HEK293 (cell line): Measurements from ENCODE around the gene PNPLA2.

Experiments
- SP2 ChIP-seq: fragments of 450-650 bp; formaldehyde crosslinking; IDR thresholded peaks from 2 replicates; pipeline ENCODE4 v1.5.1; 2016; ENCODE audit warnings: missing biosample characterization, missing genetic modification characterization
- ZFP37 ChIP-seq: fragments of 450-650 bp; formaldehyde crosslinking; IDR thresholded peaks from 2 replicates; pipeline ENCODE4 v1.5.1; 2016; ENCODE audit warnings: missing biosample characterization, missing genetic modification characterization
- ZNF239 ChIP-seq: fragments of 450-650 bp; formaldehyde crosslinking; IDR thresholded peaks from 2 replicates; pipeline ENCODE4 v1.5.1; 2016; ENCODE audit warnings: missing biosample characterization, missing genetic modification characterization
- ZNF274 ChIP-seq, 2 experiments: fragments of 200-500 bp in 1 of 2; fragments of 450-650 bp in 1 of 2; sonication (Bioruptor generic) in 1 of 2; formaldehyde crosslinking in 1 of 2; IDR thresholded peaks; 2 replicates each; pipeline versions ENCODE4 v1.5.1 to v1.6.1; 2014 to 2016; ENCODE audit warnings: borderline replicate concordance in 1 of 2, inconsistent platforms in 1 of 2, low read length in 1 of 2, missing biosample characterization in 1 of 2, missing genetic modification characterization in 1 of 2
- ZNF624 ChIP-seq: fragments of 450-650 bp; formaldehyde crosslinking; IDR thresholded peaks from 2 replicates; pipeline ENCODE4 v1.5.1; 2017; ENCODE audit warnings: missing biosample characterization, missing genetic modification characterization
- ZNF629 ChIP-seq: fragments of 450-650 bp; formaldehyde crosslinking; IDR thresholded peaks from 2 replicates; pipeline ENCODE4 v1.5.1; 2017; ENCODE audit warnings: missing biosample characterization, missing genetic modification characterization
- TF ChIP-seq, protein P1 (sequence below): fragments of 450-650 bp; formaldehyde crosslinking; IDR thresholded peaks from 2 replicates; pipeline ENCODE4 v1.5.1; 2016; ENCODE audit warnings: missing biosample characterization, missing genetic modification characterization
- TF ChIP-seq, protein P2 (sequence below): fragments of 450-650 bp; formaldehyde crosslinking; IDR thresholded peaks from 2 replicates; pipeline ENCODE4 v1.5.1; 2016; ENCODE audit warnings: missing biosample characterization, missing genetic modification characterization, borderline replicate concordance
- TF ChIP-seq, protein P3 (sequence below): fragments of 450-650 bp; formaldehyde crosslinking; IDR thresholded peaks from 2 replicates; pipeline ENCODE4 v1.5.1; 2016; ENCODE audit warnings: missing biosample characterization, missing genetic modification characterization, low read depth

DNA sequence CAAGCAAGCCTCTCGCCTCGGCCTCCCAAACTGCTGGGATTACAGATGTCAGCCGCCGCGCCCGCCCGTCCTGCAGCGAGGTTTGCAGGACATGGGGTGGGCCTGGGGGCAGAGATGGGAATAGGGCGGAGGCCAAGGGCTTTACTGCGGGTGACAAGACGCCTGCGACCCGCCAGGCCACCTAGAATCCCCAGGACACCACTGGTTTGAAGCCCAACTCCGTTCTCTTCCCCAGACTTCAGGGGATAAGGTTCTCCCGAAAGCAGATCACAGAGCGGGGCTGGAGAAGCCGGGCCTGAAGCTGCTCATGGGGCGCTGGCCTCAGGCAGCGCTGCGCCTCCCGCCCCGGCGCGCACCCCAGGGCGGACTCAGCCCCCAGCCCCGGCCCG lies 23.3 kb downstream of the PNPLA2 start:
- TF ChIP-seq ZFP37 (tag by site-specific recombination): no peak; the same call in 1 of the 2 replicates
- TF ChIP-seq ZNF629: no peak
- TF ChIP-seq ZNF624 (tag by site-specific recombination): no peak
- no peak for TF ChIP-seq ZNF274 (IDR thresholded peaks at IDR 0.05; ENCODE audit: low read length)
- no peak for TF ChIP-seq ZNF274 (tag by site-specific recombination; IDR thresholded peaks at IDR 0.05; ENCODE audit: borderline replicate concordance)
- TF ChIP-seq, protein P1, sequence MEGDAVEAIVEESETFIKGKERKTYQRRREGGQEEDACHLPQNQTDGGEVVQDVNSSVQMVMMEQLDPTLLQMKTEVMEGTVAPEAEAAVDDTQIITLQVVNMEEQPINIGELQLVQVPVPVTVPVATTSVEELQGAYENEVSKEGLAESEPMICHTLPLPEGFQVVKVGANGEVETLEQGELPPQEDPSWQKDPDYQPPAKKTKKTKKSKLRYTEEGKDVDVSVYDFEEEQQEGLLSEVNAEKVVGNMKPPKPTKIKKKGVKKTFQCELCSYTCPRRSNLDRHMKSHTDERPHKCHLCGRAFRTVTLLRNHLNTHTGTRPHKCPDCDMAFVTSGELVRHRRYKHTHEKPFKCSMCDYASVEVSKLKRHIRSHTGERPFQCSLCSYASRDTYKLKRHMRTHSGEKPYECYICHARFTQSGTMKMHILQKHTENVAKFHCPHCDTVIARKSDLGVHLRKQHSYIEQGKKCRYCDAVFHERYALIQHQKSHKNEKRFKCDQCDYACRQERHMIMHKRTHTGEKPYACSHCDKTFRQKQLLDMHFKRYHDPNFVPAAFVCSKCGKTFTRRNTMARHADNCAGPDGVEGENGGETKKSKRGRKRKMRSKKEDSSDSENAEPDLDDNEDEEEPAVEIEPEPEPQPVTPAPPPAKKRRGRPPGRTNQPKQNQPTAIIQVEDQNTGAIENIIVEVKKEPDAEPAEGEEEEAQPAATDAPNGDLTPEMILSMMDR (tag by site-specific recombination): no peak
- TF ChIP-seq SP2 (tag by site-specific recombination): no peak
- TF ChIP-seq, protein P2, sequence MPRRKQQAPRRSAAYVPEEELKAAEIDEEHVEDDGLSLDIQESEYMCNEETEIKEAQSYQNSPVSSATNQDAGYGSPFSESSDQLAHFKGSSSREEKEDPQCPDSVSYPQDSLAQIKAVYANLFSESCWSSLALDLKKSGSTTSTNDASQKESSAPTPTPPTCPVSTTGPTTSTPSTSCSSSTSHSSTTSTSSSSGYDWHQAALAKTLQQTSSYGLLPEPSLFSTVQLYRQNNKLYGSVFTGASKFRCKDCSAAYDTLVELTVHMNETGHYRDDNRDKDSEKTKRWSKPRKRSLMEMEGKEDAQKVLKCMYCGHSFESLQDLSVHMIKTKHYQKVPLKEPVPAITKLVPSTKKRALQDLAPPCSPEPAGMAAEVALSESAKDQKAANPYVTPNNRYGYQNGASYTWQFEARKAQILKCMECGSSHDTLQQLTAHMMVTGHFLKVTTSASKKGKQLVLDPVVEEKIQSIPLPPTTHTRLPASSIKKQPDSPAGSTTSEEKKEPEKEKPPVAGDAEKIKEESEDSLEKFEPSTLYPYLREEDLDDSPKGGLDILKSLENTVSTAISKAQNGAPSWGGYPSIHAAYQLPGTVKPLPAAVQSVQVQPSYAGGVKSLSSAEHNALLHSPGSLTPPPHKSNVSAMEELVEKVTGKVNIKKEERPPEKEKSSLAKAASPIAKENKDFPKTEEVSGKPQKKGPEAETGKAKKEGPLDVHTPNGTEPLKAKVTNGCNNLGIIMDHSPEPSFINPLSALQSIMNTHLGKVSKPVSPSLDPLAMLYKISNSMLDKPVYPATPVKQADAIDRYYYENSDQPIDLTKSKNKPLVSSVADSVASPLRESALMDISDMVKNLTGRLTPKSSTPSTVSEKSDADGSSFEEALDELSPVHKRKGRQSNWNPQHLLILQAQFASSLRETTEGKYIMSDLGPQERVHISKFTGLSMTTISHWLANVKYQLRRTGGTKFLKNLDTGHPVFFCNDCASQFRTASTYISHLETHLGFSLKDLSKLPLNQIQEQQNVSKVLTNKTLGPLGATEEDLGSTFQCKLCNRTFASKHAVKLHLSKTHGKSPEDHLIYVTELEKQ: no peak
- TF ChIP-seq, protein P3, sequence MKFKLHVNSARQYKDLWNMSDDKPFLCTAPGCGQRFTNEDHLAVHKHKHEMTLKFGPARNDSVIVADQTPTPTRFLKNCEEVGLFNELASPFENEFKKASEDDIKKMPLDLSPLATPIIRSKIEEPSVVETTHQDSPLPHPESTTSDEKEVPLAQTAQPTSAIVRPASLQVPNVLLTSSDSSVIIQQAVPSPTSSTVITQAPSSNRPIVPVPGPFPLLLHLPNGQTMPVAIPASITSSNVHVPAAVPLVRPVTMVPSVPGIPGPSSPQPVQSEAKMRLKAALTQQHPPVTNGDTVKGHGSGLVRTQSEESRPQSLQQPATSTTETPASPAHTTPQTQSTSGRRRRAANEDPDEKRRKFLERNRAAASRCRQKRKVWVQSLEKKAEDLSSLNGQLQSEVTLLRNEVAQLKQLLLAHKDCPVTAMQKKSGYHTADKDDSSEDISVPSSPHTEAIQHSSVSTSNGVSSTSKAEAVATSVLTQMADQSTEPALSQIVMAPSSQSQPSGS: no peak
- TF ChIP-seq ZNF239 (tag by site-specific recombination): no peak
